GM21360 (cell line): ENCODE results near the gene TEX52.

Experiments used
- ATAC-seq: cut with Tn5 transposase; IDR thresholded peaks from one replicate; pipeline ENCODE4 v1.9.1; 2021; ENCODE audit warnings: mild to moderate bottlenecking, moderate library complexity; ENCODE audit not compliant: unreplicated experiment

Gene TEX52

GRCh38 chr12:2857021-2857431 lies at the start of gene TEX52:
Gene TEX52, minus strand, starts transcription at chr12:2857039. Its CDS starts 13 bp downstream, at chr12:2857026.
- ATAC-seq: no peak

GRCh38 chr12:2904260-2904659 lies 47.4 kb upstream of the TEX52 start:
- no peak for ATAC-seq

DNA sequence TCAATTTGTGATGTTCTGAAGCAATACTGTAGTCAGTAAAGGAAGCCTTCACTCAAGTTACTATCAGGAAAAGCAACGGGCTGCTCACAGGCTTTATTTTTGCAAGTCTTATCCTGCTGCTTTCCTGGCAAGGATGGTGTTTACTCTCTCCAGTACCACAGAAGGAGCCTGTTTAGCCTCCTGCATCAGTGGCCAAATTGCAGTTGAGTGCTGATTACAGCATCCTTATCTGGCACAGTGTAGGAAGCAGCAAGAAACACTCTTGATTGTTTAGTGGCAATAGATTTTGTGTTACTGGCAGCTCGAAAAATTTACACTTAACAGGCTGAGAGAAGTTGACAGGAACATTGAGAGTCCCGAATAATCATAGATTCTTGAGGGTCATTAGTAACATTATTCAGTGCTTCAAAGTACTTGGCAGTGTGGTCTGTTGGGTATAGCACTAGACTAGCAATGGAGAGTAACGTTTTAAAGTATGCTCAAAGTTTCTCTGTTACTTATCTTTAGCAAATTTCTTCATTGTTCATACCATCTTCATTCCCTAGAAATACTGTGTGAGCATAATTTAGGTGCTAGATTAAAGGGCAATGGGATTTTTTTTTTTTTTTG lies 45.5 kb upstream of the TEX52 start:
- no peak for ATAC-seq

GRCh38 chr12:2900642-2901041 lies 43.8 kb upstream of the TEX52 start:
- ATAC-seq: no peak

- ATAC-seq: no peak
Observed at GRCh38 chr12:2897418-2897817, 40.6 kb upstream of the TEX52 start.

DNA sequence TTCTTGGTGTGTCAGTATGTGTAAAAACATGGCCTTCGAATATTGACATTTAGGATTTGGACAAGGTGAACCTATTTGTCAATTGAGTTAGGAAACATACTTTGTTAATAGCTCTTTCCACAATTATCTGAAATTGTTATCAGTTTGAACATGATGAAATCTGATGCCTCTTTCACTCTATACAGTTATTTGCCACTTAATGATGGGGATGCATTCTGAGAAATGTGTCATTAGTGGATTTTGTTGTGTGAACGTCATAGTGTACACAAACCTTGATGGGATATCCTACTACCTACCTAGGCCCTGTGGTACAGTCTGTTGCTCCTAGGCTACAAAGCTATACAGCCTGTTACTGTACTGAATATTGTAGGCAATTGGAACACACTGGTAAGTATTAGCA lies 38.7 kb upstream of the TEX52 start:
- no peak for ATAC-seq

- no peak for ATAC-seq
Observed at GRCh38 chr12:2895051-2895451, 38.2 kb upstream of the TEX52 start.

- ATAC-seq: no peak
Observed at GRCh38 chr12:2893007-2893406, 36.2 kb upstream of the TEX52 start.

DNA sequence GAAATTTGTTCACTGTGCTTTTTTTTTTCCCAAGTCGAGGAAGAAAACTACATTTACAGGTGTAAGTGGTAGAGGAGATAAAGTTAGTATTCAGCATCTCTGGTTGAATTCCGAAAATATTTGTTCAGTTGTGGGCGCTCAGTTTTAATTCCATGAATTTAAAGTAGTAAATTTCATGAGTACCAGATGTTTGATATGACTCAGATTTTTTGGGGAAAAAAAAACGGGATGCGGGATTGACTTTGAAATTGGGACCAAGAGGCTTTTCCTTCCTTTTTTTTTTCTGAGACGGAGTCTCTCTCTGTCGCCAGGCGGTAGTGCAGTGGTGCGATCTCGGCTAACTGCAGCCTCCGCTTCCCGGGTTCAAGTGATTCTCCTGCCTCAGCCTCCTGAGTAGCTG lies 35.4 kb upstream of the TEX52 start:
- ATAC-seq: no peak

DNA sequence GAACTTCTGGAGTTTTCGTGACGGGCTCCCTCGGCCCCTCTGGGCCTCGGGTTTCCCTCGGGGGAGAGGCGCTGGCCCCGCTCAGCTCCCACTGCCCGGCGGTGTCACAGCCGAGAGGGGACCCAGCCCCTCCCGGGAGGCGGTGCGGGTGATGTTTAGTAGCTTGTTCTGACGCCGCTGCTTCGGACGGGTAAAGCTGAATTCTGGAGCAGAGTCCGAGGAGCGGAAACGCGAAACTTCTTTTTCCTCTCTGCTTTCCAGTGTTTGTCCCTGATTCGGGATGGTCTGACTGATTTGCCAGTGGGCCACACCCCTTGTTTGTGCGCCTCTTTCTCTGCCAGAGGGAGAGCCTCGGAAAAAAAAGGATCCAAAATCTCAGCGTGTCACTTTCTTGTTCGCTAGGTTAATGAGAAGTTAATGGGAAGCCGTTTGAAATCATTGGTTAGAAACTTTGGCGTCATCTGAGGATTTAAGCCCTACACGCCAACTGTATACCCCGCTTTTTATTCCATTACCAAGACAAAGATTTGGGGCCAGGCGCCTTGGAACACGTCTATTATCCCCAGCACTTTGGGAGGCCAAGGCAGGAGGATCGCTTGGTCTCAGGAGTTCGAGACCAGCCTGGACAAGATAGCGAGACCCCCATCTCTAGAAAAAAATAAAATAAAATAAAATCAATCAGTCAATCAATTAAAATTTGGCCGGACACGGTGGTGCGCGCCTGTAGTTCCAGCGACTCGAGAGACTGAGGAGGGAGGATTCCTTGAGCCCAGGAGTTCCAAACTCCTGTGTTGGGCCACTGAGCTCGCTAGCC lies 34.6 kb upstream of the TEX52 start:
- ATAC-seq: peak; percentile 7

DNA sequence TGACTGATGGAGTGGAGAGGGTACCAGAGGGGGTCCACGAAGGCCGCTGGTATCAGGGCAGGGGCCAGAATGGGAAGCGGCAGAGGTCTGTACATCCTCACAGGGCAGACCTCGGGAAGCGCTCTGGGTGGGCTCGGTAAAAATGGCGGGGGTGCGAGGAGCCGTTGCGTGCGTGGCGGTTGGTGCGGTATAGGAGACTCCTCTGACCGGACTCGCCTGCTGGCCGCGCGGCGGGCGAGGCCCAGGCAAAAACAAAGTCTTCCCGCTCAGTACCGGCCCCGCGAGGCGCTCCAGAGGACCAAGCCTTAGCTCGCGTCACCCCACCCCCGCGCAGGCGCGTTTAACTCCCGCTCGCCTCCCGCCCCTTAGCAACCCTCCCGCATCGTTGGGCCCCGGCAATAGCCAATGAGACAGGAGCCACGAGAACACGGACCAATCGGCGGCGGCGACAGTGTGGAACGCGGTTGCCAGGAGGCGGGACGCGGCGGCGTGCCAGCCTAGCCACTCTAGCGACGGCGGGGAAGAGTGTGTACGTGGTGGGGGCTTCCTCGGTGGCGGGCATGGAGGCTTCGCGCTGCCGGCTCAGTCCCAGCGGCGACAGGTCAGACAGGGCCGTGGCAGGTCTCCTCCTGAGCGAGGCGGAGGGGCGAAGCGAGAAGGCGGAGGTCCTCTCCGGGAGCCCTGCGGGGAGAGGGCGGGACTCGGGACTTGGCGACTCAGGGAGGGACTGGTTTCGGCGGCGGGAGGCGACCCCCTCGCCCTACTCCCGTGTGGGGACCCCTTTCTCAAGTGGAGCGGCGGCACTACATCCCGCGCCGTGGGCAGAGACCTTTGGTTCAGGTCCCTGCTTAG lies 33.8 kb upstream of the TEX52 start, which contains the start of gene TULP3:
Gene TULP3 (plus strand): TSS at position 504 of the 852 bp plus-strand sequence. CDS start 57 bp downstream, at position 561.
- peak; percentile 99 for ATAC-seq

DNA sequence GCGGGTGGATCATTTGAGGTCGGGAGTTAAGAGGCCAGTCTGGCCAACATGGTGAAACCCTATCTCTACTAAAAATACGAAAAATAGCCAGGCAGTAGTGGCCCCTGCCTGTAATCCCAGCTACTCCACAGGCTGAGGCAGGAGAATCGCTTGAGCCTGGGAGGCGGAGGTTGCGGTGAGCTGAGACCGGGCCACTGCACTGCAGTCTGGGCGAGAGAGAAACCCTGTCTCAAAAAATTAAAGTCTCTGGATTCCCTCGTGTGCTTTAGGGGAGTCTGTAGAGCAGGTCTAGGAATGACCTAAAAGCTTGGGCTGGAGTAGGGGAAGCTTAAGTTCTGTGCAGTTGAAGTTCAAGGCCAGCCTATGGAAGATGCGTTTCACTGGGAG lies 33.2 kb upstream of the TEX52 start:
- ATAC-seq: no peak

DNA sequence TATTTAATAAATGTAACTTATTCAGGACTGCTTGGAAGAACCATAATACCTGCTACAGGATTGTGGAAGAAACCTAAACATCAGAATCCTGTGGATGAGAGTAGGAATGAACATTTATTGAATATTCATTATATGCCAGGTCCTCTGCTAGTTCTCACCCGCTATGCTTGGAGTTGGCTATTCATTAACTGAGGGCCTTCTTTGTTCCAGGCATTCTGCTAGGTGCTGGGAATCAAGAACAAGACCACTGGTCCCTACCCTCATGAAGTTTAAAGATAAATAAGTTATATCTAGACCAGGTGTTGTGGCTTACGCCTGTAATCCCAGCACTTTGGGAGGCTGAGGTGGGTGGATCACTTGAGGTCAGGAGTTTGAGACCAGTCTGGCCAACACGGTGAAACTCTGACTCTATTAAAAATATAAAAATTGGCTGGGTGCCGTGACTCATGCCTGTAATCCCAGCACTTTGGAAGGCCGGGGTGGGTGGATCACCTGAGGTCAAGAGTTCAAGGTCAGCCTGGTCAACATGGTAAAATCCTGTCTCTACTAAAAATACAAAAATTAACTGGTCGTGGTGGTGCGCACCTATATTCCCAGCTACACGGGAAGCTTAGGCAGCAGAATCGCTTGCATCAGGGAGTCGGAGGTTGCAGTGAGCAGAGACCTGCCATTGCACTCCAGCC lies 30.1 kb upstream of the TEX52 start:
- no peak for ATAC-seq

DNA sequence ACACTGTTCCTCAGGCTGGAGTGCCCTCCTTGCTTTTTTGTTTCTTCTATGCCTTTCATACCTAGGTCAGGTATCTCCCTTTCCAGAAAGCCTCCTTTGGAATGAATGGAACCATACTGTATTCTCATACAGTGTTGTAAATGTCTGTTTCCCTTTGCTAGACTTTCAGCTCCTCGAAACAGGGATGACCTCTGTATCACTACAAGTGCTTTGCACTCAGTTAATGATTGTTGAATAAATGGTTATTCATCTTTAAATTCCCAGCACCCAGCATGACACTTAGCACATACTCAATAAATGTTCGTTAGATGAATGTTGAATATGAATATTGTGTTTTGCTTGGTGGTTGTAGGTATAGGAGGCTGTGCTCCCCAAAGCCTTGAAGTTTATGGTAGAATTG lies 28.0 kb upstream of the TEX52 start:
- ATAC-seq: no peak

- ATAC-seq: no peak
Observed at GRCh38 chr12:2879853-2880252, 23.0 kb upstream of the TEX52 start.

DNA sequence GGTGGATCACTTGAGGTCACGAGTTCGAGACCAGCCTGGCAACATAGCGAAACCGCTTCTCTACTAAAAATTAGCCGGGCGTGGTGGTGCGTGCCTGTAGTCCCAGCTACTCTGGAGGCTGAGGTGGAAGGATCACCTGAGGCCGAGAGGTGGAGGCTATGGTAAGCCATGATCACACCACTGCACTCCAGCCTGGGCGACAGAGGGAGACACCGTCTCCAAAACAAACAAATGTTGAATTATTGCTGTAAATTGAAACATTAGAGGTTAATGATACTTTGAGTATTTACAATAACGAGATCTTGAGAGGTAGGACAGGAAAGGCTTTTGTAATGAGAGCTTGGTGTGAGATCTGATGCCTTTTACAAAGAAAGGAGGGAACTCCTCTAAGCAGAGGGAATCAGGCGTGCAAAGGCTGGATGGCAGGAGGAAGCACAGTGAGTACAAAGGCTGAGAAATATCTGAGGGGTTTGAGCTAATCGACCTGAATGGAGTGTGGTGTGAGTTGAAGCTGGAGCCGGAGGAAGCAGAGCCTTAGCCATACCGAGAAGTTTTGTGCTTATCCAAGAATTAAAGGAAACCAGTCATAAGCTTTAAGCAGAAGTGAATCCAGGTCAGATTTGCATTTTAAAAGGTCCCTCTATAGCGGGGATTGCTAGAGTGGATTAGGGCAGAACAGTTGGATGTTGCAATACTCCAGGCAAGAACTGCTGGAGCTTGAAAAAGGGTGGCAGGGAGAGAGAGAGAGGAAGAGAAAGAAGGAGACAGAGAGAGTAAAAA lies 21.3 kb upstream of the TEX52 start:
- ATAC-seq: no peak

DNA sequence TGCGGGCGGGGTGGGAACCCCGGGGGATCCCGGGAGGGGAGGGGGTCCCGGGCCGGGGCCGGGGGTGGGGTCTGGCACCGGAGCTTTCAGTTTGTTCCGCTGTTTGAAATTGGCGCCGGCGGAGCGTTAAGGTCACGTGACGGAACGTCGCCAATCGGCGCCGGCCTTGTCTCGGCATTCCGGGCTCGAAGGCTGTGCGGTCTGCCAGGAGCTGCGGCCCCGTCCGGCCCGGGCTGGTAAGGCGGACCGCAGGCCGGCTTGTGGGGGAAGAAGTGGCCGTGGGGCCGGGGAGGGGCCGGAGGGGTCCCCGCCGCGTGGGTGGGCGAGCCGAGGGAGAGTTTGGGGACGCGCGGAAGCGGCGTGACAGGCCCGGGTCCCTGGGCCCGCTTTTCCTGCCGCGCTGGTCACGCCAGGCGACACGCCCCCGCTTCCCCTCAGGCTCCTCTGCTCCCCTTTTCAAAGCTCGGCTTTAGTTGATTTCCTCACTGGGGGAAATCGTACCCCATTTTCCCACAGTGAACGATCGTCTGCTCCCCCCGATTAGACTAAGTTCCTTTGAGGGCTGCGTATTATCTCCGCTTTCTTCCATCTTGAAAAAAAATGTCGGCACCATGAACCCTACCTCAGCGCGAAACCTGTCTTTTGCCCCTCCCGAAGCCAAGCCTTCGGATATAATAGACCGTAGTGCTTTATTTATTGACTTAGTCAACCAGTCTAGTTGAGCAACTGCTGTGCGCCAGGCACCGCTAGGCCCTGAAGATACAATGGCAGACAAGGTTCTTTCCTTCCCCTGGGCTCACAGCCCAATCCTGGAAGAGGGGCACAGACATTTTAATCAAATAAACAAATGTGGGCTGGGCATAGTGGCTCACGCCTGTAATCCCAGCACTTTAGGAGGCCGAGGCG lies 20.5 kb upstream of the TEX52 start, which contains the start of the genes FOXM1 and RHNO1:
Gene FOXM1 (minus strand): TSS at position 128 of the 906 bp plus-strand sequence. CDS start 2,696 bp downstream, outside the sequence.
Gene RHNO1 (plus strand): TSS at position 177 of the 906 bp plus-strand sequence. CDS start 8,144 bp downstream, outside the sequence.
- ATAC-seq: peak; percentile 76

DNA sequence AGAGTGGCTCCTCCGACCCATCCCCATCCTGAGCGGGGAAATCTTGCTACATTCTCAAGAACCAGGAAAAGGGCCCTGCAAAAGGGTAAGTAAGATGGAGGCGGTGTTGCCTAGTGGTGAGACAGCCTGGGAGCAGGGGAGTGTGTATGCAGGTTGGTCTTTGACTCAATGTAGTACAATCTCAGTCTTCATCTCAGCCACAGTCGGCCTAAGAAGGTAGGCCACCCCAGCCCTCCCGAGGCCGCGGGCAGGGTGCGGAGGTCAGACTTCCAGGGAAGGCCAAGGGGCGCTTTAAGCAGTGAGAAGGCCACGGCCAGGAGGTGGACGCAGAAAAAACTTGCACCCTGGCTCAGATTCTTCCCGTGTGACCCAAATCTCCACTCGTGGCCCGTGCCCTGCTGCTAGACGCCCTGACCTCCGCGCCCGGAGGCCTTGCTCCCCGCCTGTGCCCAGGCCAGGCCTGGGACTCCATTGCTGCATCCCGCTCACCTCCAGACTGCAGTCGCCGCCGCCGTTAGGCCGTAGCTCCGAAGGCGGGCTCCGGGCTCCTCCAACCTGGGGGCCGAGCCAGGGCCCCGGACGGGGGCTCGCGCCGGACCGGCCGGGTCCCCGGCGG lies 19.7 kb upstream of the TEX52 start:
- ATAC-seq: peak; percentile 27
